Measurements from ENCODE around the gene BFSP1. TPM values are rescaled to one million over a fixed set of nuclear protein-coding genes. Genes with fewer than 3 reads are reported as not detected.

The BFSP1 gene
- total RNA-seq, 1 donor from 2014 or later = 9.6 TPM

GRCh38 chr20:17515053-17515452 lies 16.1 kb downstream of the BFSP1 start:
- H3K27me3 Mint-ChIP-seq (ENCODE audit: low read depth) = no peaks in the 10 kb centered on the region
- no peaks in the 10 kb centered on the region for H3K9me3 Mint-ChIP-seq (ENCODE audit: low read depth)
- H3K4me1 Mint-ChIP-seq (ENCODE audit: low read depth) = no peaks in the 10 kb centered on the region
- no peak overlapping the region for H3K27ac Mint-ChIP-seq (ENCODE audit: unreplicated experiment)
- H3K36me3 Mint-ChIP-seq (ENCODE audit: low read depth) = peaks cover 4% of the 10 kb centered on the region
- TF ChIP-seq, protein P1, sequence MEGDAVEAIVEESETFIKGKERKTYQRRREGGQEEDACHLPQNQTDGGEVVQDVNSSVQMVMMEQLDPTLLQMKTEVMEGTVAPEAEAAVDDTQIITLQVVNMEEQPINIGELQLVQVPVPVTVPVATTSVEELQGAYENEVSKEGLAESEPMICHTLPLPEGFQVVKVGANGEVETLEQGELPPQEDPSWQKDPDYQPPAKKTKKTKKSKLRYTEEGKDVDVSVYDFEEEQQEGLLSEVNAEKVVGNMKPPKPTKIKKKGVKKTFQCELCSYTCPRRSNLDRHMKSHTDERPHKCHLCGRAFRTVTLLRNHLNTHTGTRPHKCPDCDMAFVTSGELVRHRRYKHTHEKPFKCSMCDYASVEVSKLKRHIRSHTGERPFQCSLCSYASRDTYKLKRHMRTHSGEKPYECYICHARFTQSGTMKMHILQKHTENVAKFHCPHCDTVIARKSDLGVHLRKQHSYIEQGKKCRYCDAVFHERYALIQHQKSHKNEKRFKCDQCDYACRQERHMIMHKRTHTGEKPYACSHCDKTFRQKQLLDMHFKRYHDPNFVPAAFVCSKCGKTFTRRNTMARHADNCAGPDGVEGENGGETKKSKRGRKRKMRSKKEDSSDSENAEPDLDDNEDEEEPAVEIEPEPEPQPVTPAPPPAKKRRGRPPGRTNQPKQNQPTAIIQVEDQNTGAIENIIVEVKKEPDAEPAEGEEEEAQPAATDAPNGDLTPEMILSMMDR (IDR thresholded peaks at IDR 0.05) = no peak
- no peak for DNase-seq (ENCODE audit: low spot score)
- no peak overlapping the region for H3K4me3 Mint-ChIP-seq (ENCODE audit: unreplicated experiment)

DNA sequence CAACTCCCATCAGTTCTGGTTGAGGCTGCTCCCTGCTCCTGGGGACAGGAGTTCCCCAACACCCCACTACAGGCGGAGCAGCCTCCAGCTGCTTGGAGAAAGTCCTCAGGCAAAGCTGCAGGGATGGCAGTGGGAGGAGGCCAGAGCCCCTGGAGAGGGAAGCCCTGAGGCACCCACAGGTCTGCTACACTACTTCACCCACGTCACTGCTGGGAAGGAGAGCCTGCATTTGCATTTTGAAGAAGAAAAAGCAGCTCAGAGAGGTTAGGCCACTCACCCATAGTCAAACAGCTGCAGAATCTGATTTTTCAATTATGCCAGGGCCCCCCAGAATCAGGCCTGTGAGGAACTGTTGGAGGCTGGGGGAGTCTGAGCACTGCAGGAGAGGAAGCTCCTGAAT lies 17.2 kb downstream of the BFSP1 start:
- TF ChIP-seq, protein P1 (IDR thresholded peaks at IDR 0.05) = no peak
- DNase-seq (ENCODE audit: low spot score) = no peak
- H3K9me3 Mint-ChIP-seq (ENCODE audit: low read depth) = no peaks in the 10 kb centered on the region
- no peaks in the 10 kb centered on the region for H3K27me3 Mint-ChIP-seq (ENCODE audit: low read depth)
- H3K4me3 Mint-ChIP-seq (ENCODE audit: unreplicated experiment) = no peak overlapping the region
- H3K36me3 Mint-ChIP-seq (ENCODE audit: low read depth) = peaks cover 4% of the 10 kb centered on the region
- H3K4me1 Mint-ChIP-seq (ENCODE audit: low read depth) = no peaks in the 10 kb centered on the region
- no peak overlapping the region for H3K27ac Mint-ChIP-seq (ENCODE audit: unreplicated experiment)

GRCh38 chr20:17511401-17511800 lies 19.8 kb downstream of the BFSP1 start:
- TF ChIP-seq, protein P1 (IDR thresholded peaks at IDR 0.05) = no peak
- no peaks in the 10 kb centered on the region for H3K27me3 Mint-ChIP-seq (ENCODE audit: low read depth)
- H3K4me1 Mint-ChIP-seq (ENCODE audit: low read depth) = no peaks in the 10 kb centered on the region
- no peak for DNase-seq (ENCODE audit: low spot score)
- H3K4me3 Mint-ChIP-seq (ENCODE audit: unreplicated experiment) = no peak overlapping the region
- no peaks in the 10 kb centered on the region for H3K9me3 Mint-ChIP-seq (ENCODE audit: low read depth)
- H3K36me3 Mint-ChIP-seq (ENCODE audit: low read depth) = peaks cover 7% of the 10 kb centered on the region
- no peak overlapping the region for H3K27ac Mint-ChIP-seq (ENCODE audit: unreplicated experiment)

- H3K36me3 Mint-ChIP-seq (ENCODE audit: low read depth) = peaks cover 7% of the 10 kb centered on the region
- H3K27me3 Mint-ChIP-seq (ENCODE audit: low read depth) = no peaks in the 10 kb centered on the region
- DNase-seq (ENCODE audit: low spot score) = no peak
- H3K4me1 Mint-ChIP-seq (ENCODE audit: low read depth) = peaks cover 7% of the 10 kb centered on the region
- TF ChIP-seq, protein P1 (IDR thresholded peaks at IDR 0.05) = no peak
- H3K9me3 Mint-ChIP-seq (ENCODE audit: low read depth) = no peaks in the 10 kb centered on the region
- H3K4me3 Mint-ChIP-seq (ENCODE audit: unreplicated experiment) = no peak overlapping the region
- H3K27ac Mint-ChIP-seq (ENCODE audit: unreplicated experiment) = no peak overlapping the region
These were observed 20.6 kb downstream of the BFSP1 start for GRCh38 chr20:17510548-17510947.

DNA sequence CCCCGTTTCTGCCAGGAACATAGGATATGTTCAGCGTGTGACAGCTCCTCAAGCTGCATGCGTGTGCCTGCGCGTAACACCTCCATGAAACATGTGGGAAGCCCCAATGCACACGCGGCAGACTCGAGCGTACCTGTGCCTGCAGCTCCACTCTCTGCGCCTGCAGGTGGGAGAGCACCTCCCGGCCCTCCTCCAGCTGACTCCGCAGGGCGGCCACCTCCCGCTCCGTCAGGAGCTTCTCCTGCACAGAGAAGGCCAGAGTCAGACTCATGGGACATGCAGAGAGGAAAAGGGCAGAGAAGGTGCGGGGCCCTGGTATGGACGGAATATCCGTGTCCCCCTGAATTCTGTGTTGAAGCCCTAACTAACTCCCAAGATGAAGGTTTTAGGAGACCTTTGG lies 22.4 kb downstream of the BFSP1 start:
- Mint-ChIP-seq H3K36me3 (ENCODE audit: low read depth) (peaks cover 7% of the 10 kb centered on the region), H3K4me3 (ENCODE audit: unreplicated experiment) (no peak overlapping the region), H3K4me1 (ENCODE audit: low read depth) (peaks cover 17% of the 10 kb centered on the region), H3K27me3 (ENCODE audit: low read depth) (no peaks in the 10 kb centered on the region), H3K27ac (ENCODE audit: unreplicated experiment) (no peak overlapping the region), H3K9me3 (ENCODE audit: low read depth) (no peaks in the 10 kb centered on the region)
- DNase-seq (ENCODE audit: low spot score) = no peak
- TF ChIP-seq, protein P1 (IDR thresholded peaks at IDR 0.05) = no peak
